Vagina (tissue), 2 donors: Measurements from ENCODE around the gene TMEM62.

Source experiments
- POLR2AphosphoS5 ChIP-seq, 2 donors: sonication (generic); formaldehyde crosslinking; IDR thresholded peaks; one replicate each; pipeline ENCODE4 v1.9.0; 2017; ENCODE audit warnings: antibody characterized with exemption in 2 of 2, mild to moderate bottlenecking in 2 of 2, low read depth in 1 of 2; ENCODE audit not compliant: insufficient read depth in 1 of 2
- TF ChIP-seq, protein P1 (sequence below), 3 experiments: fragments of 450-650 bp in 2 of 3; fragments of 200-600 bp in 1 of 3; sonication (generic) in 1 of 3; IDR thresholded peaks; one replicate each; pipeline ENCODE4 v1.5.1; 2017 to 2019; ENCODE audit warnings: antibody characterized with exemption in 3 of 3, mild to moderate bottlenecking in 2 of 3, moderate library complexity in 2 of 3

- TF ChIP-seq, protein P1, sequence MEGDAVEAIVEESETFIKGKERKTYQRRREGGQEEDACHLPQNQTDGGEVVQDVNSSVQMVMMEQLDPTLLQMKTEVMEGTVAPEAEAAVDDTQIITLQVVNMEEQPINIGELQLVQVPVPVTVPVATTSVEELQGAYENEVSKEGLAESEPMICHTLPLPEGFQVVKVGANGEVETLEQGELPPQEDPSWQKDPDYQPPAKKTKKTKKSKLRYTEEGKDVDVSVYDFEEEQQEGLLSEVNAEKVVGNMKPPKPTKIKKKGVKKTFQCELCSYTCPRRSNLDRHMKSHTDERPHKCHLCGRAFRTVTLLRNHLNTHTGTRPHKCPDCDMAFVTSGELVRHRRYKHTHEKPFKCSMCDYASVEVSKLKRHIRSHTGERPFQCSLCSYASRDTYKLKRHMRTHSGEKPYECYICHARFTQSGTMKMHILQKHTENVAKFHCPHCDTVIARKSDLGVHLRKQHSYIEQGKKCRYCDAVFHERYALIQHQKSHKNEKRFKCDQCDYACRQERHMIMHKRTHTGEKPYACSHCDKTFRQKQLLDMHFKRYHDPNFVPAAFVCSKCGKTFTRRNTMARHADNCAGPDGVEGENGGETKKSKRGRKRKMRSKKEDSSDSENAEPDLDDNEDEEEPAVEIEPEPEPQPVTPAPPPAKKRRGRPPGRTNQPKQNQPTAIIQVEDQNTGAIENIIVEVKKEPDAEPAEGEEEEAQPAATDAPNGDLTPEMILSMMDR (IDR thresholded peaks at IDR 0.05) = no peak
- no peak for TF ChIP-seq POLR2AphosphoS5 (IDR thresholded peaks at IDR 0.05; ENCODE audit: insufficient read depth in 1 of 2, low read depth in 1 of 2)
Measured at GRCh38 chr15:43094416-43095030, 38.9 kb upstream of the TMEM62 start.
